ENCODE results near the gene MYH9.

DNA sequence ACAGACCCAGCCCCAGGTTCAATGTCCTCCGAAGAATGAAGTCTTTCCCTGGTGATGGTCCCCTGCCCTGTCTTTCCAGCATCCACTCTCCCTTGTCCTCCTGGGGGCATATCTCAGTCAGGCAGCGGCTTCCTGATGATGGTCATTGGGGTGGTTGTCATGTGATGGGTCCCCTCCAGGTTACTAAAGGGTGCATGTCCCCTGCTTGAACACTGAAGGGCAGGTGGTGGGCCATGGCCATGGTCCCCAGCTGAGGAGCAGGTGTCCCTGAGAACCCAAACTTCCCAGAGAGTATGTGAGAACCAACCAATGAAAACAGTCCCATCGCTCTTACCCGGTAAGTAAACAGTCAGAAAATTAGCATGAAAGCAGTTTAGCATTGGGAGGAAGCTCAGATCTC lies 120.7 kb downstream of the MYH9 start:
- TF ChIP-seq SP1 (IDR thresholded peaks at IDR 0.05) (no peak), TARDBP (IDR thresholded peaks at IDR 0.05) (no peak), SUZ12 (IDR thresholded peaks at IDR 0.05) (no peak), L3MBTL2 (conservative IDR thresholded peaks at IDR 0.05) (no peak), ELF4 (IDR thresholded peaks at IDR 0.05) (no peak)

All from HEK293T (cell line).